Common myeloid progenitor, CD34-positive (primary cell): ENCODE results near the gene PIH1D2.
"Not testable (repeated sequence)": the region's sequence is repeated elsewhere in the genome, so short reads cannot be mapped to it uniquely, and the experiment has no call there.

ENCODE experiments used
- CTCF ChIA-PET: fragments of 350-600 bp; sonication (Branson Sonifier 250); formaldehyde crosslinking; loops from one replicate; lab custom pipeline; 2021; ENCODE audit warnings: antibody characterized with exemption; lab: Charles Lee
- POLR2A ChIA-PET: fragments of 350-600 bp; sonication (Branson Sonifier 250); formaldehyde crosslinking; loops from one replicate; lab custom pipeline; 2021; ENCODE audit warnings: antibody characterized with exemption; lab: Charles Lee
- DNase-seq, 3 donors: peaks; one replicate each; pipeline versions ENCODE4 v3.0.0 to v3.0.0-alpha.2; 2013
- H3K27ac ChIP-seq, 2 experiments: 1 replicate in 1 of 2; 2 replicates in 1 of 2; pipeline ENCODE4 v1.7.0; 2013; ENCODE audit warnings: inconsistent platforms in 2 of 2, low read length in 2 of 2, mild to moderate bottlenecking in 2 of 2, low read depth in 1 of 2, moderate library complexity in 1 of 2; ENCODE audit not compliant: severe bottlenecking in 2 of 2, insufficient read depth in 1 of 2, poor library complexity in 1 of 2
- H3K27me3 ChIP-seq, 5 experiments: replicated peaks in 2 of 5; 1 replicate in 3 of 5; 2 replicates in 2 of 5; pipeline versions ENCODE4 v1.6.1 to v1.7.0; 2013; ENCODE audit warnings: low read length in 4 of 5, mild to moderate bottlenecking in 2 of 5, moderate library complexity in 2 of 5, inconsistent platforms in 1 of 5; ENCODE audit not compliant: insufficient read depth in 5 of 5, control insufficient read depth in 4 of 5
- H3K36me3 ChIP-seq, 4 experiments: 1 replicate in 2 of 4; 2 replicates in 2 of 4; pipeline versions ENCODE4 v1.6.1 to v1.7.0; 2013; ENCODE audit warnings: low read length in 3 of 4, control low read depth in 1 of 4, mild to moderate bottlenecking in 1 of 4; ENCODE audit not compliant: control insufficient read depth in 4 of 4, insufficient read depth in 4 of 4
- H3K4me1 ChIP-seq, 4 experiments: 1 replicate in 3 of 4; 2 replicates in 1 of 4; pipeline versions ENCODE4 v1.6.1 to v1.7.1; 2013; ENCODE audit warnings: low read length in 3 of 4, mild to moderate bottlenecking in 3 of 4, control low read depth in 1 of 4, inconsistent platforms in 1 of 4, moderate library complexity in 1 of 4; ENCODE audit not compliant: control insufficient read depth in 4 of 4, insufficient read depth in 4 of 4; ENCODE audit errors: control extremely low read depth in 1 of 4
- H3K4me3 ChIP-seq, 7 experiments: 1 replicate in 4 of 7; 2 replicates in 3 of 7; pipeline versions ENCODE4 v1.5.1 to v1.7.0; 2013; ENCODE audit warnings: mild to moderate bottlenecking in 7 of 7, low read length in 6 of 7, moderate library complexity in 6 of 7, inconsistent platforms in 2 of 7, low read depth in 2 of 7, control low read depth in 1 of 7; ENCODE audit not compliant: insufficient read depth in 4 of 7, control insufficient read depth in 1 of 7; ENCODE audit errors: extremely low read depth in 1 of 7
- H3K9me3 ChIP-seq, 5 experiments: 1 replicate in 4 of 5; 2 replicates in 1 of 5; pipeline versions ENCODE4 v1.6.1 to v1.7.1; 2013; ENCODE audit warnings: low read length in 4 of 5, mild to moderate bottlenecking in 2 of 5, inconsistent platforms in 1 of 5, low read depth in 1 of 5, moderate library complexity in 1 of 5; ENCODE audit not compliant: control insufficient read depth in 4 of 5, insufficient read depth in 2 of 5; ENCODE audit errors: control extremely low read depth in 1 of 5
- WGBS: methylation state at CpG from one replicate; pipeline ENCODE4 v1.1.5; 2013; ENCODE audit not compliant: insufficient coverage; 5-methylcytosine and 5-hydroxymethylcytosine counted together

Gene PIH1D2

GRCh38 chr11:112095302-112095701 lies 21.5 kb upstream of the PIH1D2 start:
- H3K4me1 ChIP-seq, H3K27me3 ChIP-seq, DNase-seq, H3K9me3 ChIP-seq, H3K27ac ChIP-seq, H3K4me3 ChIP-seq, POLR2A ChIA-PET: not testable (repeated sequence)
- no CpG with 5 or more reads among the region's 2 CpGs for WGBS
- H3K36me3 ChIP-seq: peaks cover 11 to 56% (median 33%) of the 10 kb centered on the region in 4 experiments
- CTCF ChIA-PET: interaction anchor here (1.5 kb wide), 1 partner anchor 18 kb away, joined by 3 read pairs; no protein-coding TSS in a partner anchor

DNA sequence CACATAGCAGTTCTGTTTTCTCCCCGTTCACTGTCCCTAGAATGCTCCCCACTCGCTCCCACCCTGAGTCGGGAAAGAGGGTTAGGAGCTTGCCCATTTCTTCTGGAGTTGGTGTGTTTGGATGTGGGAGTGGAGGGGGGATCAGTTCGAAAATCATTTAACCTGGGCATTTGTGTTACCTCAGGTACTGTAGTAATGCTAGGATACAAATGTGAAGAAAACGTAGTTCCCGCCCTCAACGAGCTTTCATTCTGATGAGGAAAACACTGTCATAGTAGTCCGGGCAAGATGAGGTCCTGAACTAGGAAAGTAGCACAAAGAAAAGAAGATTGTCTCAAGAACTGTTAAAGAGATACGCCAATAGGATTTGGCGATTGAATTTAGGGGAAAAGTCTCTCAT lies 13.4 kb upstream of the PIH1D2 start:
- POLR2A ChIA-PET: no interaction called here
- Histone ChIP-seq H3K27me3 (no peaks in the 10 kb centered on the region), H3K4me3 (peak overlapping the region; percentile 63 to 100 (median 98)), H3K36me3 (peaks cover 13 to 71% (median 50%) of the 10 kb centered on the region in 4 experiments), H3K4me1 (peaks cover 10 to 27% (median 19%) of the 10 kb centered on the region in 4 experiments), H3K27ac (peak overlapping the region; percentile 56 to 88), H3K9me3 (no peaks in the 10 kb centered on the region)
- DNase-seq: peak in 1 of 3 donors; percentile 8
- CTCF ChIA-PET: interaction anchor here (1.0 to 2.1 kb wide), 7 partner anchors 10 to 105 kb away, joined by 3 to 5 read pairs (median 3); partner anchors contain the start of genes NKAPD1 and PIH1D2
- WGBS: 26% methylated on average over 7 of the region's 10 CpGs

GRCh38 chr11:112086422-112087191 lies 12.8 kb upstream of the PIH1D2 start, which contains the start of the genes SDHD and TIMM8B:
Gene SDHD, plus strand, starts transcription at chr11:112086873. Its CDS starts 35 bp downstream, at chr11:112086908.
Gene TIMM8B, minus strand, starts transcription at chr11:112086756. Its CDS starts 33 bp downstream, at chr11:112086723.
- peak within 1 kb of the TSS; percentile 63 to 100 (median 98) for H3K4me3 ChIP-seq
- no peaks in the 10 kb centered on the region for H3K27me3 ChIP-seq
- POLR2A ChIA-PET: no interaction called here
- CTCF ChIA-PET: interaction anchor here (1.0 to 2.1 kb wide), 7 partner anchors 12 to 194 kb away, joined by 3 to 5 read pairs (median 3); partner anchors contain the start of genes NKAPD1 and PIH1D2
- peak; percentile 97 to 99 (median 98) for DNase-seq
- peak within 1 kb of the TSS; percentile 56 to 88 for H3K27ac ChIP-seq
- H3K9me3 ChIP-seq: no peaks in the 10 kb centered on the region
- WGBS: 0% methylated on average over 38 of the region's 45 CpGs
- peaks cover 13 to 72% (median 51%) of the 10 kb centered on the region in 4 experiments for H3K36me3 ChIP-seq
- H3K4me1 ChIP-seq: peaks cover 10 to 27% (median 19%) of the 10 kb centered on the region in 4 experiments

DNA sequence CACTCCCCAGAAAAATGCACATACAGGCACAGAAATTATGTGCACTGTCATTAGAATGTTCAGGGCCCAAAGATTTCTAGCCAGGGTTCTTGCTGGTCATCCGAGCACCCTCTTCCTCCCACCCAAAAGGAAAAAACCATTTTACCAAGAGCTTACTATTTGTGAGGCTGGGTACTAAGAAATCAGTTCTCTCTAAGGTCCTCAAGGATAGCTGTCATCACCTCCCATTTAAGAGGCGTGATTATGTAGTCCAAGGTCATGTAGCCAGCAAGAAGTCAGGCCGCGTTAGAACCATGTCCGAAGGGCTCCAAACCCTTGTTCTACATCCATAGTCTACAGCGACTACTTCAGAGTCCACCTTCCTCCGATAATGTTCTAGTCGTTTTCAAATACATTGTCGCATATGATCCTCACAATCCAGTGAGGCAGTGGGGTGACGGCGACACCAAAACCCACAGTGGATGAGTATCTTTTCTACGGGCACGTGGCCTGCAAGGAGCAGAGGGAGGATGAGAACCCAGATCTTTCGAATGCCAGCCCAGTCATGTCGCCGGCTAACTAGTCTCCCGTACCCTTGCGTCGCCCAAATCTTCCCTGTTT lies 12.1 kb upstream of the PIH1D2 start:
- WGBS: 6% methylated on average over 17 of the region's 19 CpGs
- Histone ChIP-seq H3K36me3 (peaks cover 11 to 68% (median 46%) of the 10 kb centered on the region in 4 experiments), H3K9me3 (no peaks in the 10 kb centered on the region), H3K27ac (peak overlapping the region; percentile 17 to 88), H3K4me1 (peaks cover 10 to 27% (median 19%) of the 10 kb centered on the region in 4 experiments), H3K4me3 (peak overlapping the region; percentile 63 to 100 (median 98)), H3K27me3 (no peaks in the 10 kb centered on the region)
- POLR2A ChIA-PET: no interaction called here
- CTCF ChIA-PET: interaction anchor here (1.3 to 1.8 kb wide), 3 partner anchors 12 to 194 kb away, joined by 3 to 5 read pairs (median 4); no protein-coding TSS in a partner anchor
- DNase-seq: peak in 2 of 3 donors; percentile 63 to 67

GRCh38 chr11:112082729-112083128 lies 8.9 kb upstream of the PIH1D2 start:
- POLR2A ChIA-PET: no interaction called here
- CTCF ChIA-PET: no interaction called here
- DNase-seq: no peak
- Histone ChIP-seq H3K9me3 (no peaks in the 10 kb centered on the region), H3K36me3 (peaks cover 7 to 65% (median 52%) of the 10 kb centered on the region in 4 experiments), H3K4me3 (no peak overlapping the region), H3K27me3 (no peaks in the 10 kb centered on the region), H3K4me1 (peaks cover 10 to 20% (median 15%) of the 10 kb centered on the region in 4 experiments), H3K27ac (peak overlapping the region in 1 of 2 experiments; percentile 49)
- 100% methylated on average over 3 of the region's 4 CpGs for WGBS

GRCh38 chr11:112062923-112063322 lies 10.9 kb downstream of the PIH1D2 start:
- Histone ChIP-seq H3K27ac (no peak overlapping the region), H3K4me1 (no peaks in the 10 kb centered on the region), H3K9me3 (no peaks in the 10 kb centered on the region), H3K27me3 (no peaks in the 10 kb centered on the region), H3K36me3 (peaks cover 0 to 38% (median 17%) of the 10 kb centered on the region in 4 experiments), H3K4me3 (no peak overlapping the region)
- WGBS: no CpG with 5 or more reads among the region's 1 CpG
- ChIA-PET POLR2A (no interaction called here), CTCF (interaction anchor here (0.8 kb wide), 1 partner anchor 11 kb away, joined by 3 read pairs; the partner anchor contains the start of genes NKAPD1 and PIH1D2)
- no peak for DNase-seq
